ENCODE measurements around the gene CRELD2.

- no peak for TF ChIP-seq CTCF (IDR thresholded peaks at IDR 0.05)
- no peak for TF ChIP-seq POLR2A (IDR thresholded peaks at IDR 0.05)
Observed at GRCh38 chr22:49958366-49958921, 40.0 kb downstream of the CRELD2 start.

All from tibial nerve (tissue), 3 donors.